Fibroblast of skin of right quadriceps (primary cell): Measurements from ENCODE around the gene FBLL1.
"Not testable (repeated sequence)": the region's sequence is repeated elsewhere in the genome, so short reads cannot be mapped to it uniquely, and the experiment has no call there.

ENCODE experiments used
- DNase-seq: peaks from one replicate; pipeline ENCODE4 v3.0.0-alpha.2; 2013

The FBLL1 gene

GRCh38 chr5:168553377-168554130 lies 24.4 kb downstream of the FBLL1 start:
- DNase-seq: no peak

- DNase-seq: no peak
Observed at GRCh38 chr5:168557389-168557788, 28.3 kb downstream of the FBLL1 start.

GRCh38 chr5:168562279-168562678 lies 33.2 kb downstream of the FBLL1 start:
- no peak for DNase-seq

GRCh38 chr5:168563959-168564358 lies 34.9 kb downstream of the FBLL1 start:
- DNase-seq: no peak

GRCh38 chr5:168568738-168569137 lies 39.6 kb downstream of the FBLL1 start:
- DNase-seq: no peak

GRCh38 chr5:168570490-168571328 lies 41.6 kb downstream of the FBLL1 start:
- no peak for DNase-seq

- DNase-seq: not testable (repeated sequence)
Observed at GRCh38 chr5:168573663-168574062, 44.6 kb downstream of the FBLL1 start.

GRCh38 chr5:168574156-168574555 lies 45.1 kb downstream of the FBLL1 start:
- DNase-seq: not testable (repeated sequence)

GRCh38 chr5:168575391-168576372 lies 46.6 kb downstream of the FBLL1 start:
- no peak for DNase-seq

GRCh38 chr5:168578006-168578405 lies 48.9 kb downstream of the FBLL1 start:
- peak; percentile 10 for DNase-seq

GRCh38 chr5:168578538-168579487 lies 49.7 kb downstream of the FBLL1 start, which contains the start of gene PANK3:
Gene PANK3 (minus strand): TSS chr5:168579368. CDS start chr5:168579283, 85 bp downstream.
- no peak for DNase-seq

GRCh38 chr5:168579488-168580226 lies 50.6 kb downstream of the FBLL1 start:
- DNase-seq: peak; percentile 99

- DNase-seq: peak; percentile 15
Observed at GRCh38 chr5:168580227-168580508, 51.1 kb downstream of the FBLL1 start.
